ENCODE data around the gene MED13L.
A peak's percentile ranks its signal among the peaks of the same experiment; 100 is the strongest.

Gene MED13L

DNA sequence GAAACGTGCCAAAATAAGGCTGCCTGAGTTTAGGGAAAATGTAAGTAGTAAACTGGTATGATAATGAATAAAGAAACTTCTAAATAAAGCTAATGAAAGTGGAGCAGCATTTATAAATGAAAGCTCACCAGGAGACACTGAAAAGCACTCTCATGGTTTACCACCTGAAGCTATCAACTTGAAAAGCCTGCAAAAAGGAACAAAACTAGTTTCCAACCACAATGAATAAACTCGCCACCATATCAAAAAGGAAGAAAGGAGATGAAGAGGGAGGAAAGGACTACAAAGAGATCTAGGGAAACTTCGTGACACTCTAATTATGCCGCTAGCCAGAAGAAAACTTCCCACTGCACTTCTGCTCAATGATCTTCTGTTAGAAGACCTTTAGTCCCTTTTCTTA, 66.7 kb downstream of the MED13L start:
- DNase-seq (ENCODE audit: low read depth) = no peak

DNA sequence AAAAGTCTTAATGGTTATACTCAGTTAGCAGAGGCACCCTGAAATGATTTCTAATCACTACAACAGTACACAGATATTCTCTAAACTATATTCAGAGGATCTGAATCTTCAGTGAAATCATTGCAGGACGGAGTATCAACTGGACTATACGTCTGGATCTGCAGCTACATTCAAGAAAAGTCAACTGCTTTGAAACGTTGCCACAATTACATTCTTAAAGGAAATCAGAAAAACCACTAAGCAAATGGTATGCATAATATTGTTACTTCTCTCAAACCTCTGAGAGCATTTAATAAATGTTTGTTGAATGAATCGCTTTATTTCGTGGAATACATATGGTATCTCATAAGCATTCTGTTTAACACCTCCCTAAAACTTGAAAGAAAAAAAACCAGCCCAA, 67.4 kb downstream of the MED13L start:
- no peak for DNase-seq (ENCODE audit: low read depth)

DNA sequence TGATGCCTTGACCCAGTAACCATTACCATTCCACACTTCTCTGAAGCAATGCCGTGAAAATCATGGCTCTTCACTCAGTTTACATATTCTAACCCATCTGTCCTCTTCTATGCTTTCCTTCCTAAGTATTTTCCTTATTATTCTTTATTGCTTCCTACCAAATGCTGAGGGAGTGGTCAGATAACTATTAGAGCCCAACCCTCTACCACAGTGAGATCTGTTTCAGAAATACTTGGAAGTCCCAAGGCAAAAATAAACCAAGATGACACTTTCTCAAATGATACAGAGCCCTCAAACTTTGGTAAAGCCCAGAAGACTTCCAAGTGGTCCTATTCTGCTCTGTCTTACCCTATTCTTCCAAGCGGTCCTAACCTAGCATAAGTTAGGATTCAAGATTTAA, 68.0 kb downstream of the MED13L start:
- no peak for DNase-seq (ENCODE audit: low read depth)

DNA sequence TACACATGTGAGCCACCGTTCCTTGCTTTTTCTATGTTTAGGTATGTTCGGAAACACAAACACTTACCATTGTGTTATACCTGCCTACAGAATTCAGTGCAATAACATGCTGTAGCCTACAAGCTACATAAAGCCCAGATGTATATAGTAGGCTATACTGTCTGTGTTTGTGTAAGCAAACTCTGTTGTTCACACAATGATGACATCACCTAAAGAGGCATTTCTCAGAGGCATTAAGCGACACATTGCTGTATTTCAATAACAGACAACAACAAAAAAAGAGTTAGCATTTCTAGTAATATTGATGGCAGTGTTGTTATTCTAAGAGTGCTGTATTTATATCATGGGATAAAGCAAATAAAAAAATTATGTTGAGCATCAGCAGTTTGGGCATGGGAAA, 70.2 kb downstream of the MED13L start:
- DNase-seq (ENCODE audit: low read depth) = no peak

DNA sequence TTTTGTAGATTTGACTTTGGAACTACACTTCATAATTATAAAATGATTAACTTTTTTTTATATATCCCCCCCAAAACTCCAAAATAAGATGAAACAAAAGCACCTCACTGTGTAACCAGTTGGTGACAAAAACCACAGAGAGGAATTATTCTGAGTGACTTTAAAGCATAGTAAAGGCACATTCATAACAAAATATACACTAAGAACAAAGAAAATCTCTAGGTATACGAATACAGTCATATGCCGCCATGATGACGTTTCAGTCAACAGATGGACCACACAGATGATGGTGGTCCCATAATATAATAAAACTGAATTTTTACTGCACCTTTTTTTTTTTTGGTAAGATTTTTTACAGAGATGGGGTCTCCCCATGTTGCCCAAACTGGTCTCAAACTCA, 70.7 kb downstream of the MED13L start:
- DNase-seq (ENCODE audit: low read depth) = no peak

DNA sequence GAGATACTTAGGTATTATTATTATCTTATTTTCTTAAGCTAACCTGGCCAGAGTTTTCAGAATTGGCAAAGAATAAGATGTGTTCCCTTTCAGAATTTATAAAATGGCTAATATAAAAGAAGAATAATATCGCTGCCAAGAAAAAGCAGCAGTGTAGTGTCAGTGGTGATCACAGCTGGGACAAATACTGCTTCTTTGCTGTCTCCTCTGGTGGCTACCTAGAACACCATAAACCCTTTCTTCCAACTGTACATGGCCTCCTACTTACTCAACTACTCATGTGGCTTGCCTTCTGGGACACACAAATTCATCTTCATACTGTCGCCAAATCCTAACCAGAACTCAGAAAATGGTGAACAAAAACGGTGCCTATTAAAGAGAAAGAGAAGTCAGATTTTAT, 72.7 kb downstream of the MED13L start:
- no peak for DNase-seq (ENCODE audit: low read depth)

DNA sequence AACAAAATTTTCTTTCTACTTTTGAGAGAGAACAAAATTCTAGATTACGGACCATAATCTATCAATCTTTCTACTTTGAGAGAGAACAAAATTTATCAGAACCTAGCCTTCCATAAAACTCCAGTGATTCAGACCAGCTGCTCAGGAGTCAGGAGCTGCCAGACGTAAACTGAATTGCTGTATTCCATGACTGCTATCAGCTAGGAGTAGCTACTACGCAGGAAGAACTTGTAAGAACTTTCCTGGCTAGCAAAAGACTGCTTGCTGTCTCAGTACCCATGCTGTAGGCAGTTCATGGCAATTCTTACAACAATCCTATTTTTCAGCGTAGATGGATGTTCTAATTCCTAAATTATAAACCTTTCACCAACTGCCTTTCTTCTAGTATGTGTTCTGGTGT, 73.3 kb downstream of the MED13L start:
- no peak for DNase-seq (ENCODE audit: low read depth)

DNA sequence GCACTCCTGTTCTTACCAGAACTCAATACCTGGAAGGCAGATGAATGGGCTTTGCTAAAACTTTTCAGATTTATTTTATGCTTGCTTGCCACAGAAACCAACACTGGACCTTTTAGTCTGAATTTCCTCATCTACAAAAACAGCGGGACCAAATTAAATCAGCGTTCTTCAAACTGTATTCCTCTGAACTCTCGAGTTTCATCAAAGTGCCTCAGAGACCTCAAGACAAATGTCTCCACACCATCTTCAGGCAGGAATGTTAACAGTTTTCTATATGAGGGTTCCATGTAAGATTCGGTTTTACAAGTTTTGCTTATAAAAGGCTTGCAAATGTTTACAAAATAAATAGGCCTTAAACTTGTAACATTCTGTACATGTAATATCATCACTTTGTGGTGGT, 74.6 kb downstream of the MED13L start:
- DNase-seq (ENCODE audit: low read depth) = no peak

DNA sequence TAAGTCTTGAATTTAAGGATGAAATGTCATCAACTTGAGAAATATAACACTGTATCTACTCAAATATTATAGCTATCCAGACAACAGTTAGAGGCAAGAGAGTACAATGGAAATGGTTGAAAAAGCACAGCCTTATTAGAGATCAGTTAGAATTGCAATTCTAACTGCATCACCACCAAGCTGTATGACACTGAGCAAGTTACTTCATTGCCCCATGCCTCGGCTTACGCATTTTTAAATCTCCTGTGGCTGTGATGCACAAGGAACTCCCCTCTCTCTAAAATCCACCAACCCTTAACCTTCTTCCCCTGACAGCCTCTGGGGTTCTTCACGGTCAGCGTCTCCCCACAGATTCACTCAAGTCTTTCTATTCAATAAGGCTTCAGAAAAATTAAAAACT, 75.1 kb downstream of the MED13L start:
- no peak for DNase-seq (ENCODE audit: low read depth)

DNA sequence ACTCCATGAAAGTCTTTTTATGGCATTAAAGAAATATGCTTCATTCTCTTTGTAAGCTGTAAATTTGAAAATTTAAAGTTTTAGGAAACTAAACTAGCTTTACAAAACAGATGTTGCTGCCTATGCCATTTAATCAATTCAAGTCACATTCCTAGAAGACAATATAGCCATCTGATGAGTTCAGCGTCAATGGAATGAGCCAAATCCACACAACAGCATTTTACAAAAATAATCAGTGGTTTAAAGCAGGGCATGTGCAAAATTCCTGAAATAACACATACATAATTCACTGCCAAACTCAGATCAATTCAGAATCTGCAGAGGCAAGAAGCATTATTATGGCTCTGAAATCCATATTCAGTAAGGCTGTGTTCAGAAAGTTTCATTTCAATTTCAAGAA, 75.6 kb downstream of the MED13L start:
- no peak for DNase-seq (ENCODE audit: low read depth)

DNA sequence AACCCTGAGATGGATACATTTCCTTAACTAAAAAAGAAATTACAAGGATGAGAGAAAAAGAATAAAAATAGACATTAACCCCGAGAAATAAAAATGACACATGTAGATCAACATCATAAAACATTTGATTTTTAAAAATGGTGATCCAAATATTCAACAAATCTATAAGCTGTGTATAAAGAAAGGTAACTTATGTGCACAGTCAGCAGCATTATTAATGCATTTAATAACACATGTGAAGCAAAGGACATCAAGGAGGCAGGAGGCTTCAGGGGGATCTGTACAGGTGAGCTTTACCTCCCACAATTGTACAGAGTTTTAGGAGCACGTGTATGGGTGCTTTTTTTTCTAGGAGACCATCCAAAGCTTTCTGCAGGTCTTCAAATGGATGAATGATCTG, 76.1 kb downstream of the MED13L start:
- DNase-seq (ENCODE audit: low read depth) = no peak

DNA sequence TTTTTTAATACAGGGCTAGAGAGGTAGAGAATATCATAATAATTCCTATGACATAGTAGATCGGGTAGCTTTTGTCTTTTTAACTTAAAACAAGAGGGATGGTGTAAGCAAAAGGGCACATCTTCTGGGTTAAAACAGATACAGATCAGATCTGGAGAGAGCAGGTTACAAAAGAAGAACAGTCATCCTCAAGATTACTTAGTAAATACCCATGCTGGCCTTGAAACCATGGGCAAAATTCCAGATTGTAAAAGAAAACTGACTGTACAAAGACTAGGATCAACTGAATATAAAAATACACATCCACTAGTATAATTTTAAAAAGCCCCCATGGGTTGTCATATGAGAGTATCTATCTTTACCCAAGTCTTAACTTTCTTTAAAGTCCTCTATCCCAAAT, 76.7 kb downstream of the MED13L start:
- DNase-seq (ENCODE audit: low read depth) = no peak

DNA sequence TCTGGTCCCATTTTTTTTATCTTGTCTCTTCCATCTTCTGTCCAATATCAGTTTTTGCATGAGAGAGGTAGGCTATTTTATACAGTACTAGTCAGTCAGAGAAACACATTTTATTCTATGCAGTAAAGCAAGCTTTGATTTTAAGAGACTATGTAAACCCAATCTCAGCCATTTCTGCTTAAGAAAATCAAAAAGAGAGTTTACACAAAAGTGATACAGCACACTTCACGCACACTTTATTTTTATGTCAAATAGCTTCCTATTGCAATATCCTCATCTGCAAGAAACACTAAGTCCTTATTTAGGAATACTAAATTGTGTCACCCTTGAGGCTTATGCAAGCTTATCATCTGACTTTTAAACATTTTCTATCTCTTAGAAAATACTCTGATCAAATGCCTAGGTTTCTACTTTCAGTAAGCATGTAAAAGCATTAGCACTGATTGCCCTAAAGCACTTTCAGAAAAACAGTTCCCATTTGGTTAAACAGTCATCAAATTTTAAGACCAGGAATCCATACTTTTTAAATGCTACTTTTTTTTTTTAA, 78.3 kb downstream of the MED13L start:
- no peak for DNase-seq (ENCODE audit: low read depth)

DNA sequence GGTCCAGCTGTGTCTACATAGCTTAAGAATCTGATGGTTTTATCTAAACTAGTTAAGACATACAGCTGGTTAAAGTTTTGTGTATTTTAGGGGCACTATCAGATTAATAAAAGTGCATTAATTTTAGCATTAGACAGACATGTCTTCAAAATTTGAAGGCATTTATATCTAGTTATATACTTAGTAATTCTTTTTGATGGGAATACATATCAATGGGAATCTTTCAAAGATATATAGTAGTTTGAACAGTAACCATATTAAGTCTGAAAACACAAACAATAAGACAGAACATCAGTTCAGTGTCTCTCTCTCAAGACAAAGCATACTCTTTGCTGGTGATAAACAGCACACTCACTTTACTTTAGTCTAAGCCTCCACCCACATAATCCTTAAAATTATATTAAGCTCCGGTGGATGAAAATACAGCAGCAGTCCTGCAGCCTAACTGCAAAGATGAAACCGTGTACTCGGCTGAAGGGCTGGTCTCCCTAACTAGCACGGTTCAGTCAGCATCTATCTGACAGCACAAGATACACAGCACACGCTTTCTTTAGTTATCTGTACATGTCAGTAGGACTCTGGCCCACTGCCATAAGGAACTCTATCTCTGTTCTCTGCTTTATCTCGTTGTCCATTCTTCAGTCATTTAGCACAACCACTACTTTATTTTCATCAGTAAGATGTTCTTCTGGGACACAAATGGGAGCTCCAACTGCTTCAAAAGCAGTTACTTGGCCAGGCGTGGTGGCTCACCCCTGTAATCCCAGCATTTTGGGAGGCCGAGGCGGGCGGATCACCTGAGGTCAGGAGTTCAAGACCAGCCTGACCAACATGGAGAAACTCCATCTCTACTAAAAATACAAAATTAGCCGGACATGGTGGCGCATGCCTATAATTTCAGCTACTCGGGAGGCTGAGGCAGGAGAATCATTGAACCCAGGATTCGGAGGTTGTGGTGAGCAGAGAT, 80.5 kb downstream of the MED13L start:
- DNase-seq (ENCODE audit: low read depth) = no peak

DNA sequence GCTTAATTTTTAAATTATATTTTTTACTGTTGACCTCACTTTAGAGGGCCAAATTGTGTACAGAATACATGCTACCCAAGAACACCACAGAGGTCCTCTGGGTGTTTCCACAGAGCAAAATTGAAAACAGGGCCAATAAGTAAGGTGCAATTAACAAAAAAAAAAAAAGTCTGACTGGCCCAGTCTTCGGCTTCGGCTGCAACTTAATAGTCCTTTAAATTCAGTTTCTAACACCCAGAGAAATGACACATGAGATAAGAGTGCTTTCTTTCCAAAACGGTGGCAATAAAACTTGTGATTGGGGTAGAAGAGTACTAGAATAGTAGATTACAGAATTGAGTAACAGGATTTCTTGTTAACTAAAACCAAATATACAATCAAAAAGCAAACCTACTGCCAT, 81.3 kb downstream of the MED13L start:
- DNase-seq (ENCODE audit: low read depth) = no peak

DNA sequence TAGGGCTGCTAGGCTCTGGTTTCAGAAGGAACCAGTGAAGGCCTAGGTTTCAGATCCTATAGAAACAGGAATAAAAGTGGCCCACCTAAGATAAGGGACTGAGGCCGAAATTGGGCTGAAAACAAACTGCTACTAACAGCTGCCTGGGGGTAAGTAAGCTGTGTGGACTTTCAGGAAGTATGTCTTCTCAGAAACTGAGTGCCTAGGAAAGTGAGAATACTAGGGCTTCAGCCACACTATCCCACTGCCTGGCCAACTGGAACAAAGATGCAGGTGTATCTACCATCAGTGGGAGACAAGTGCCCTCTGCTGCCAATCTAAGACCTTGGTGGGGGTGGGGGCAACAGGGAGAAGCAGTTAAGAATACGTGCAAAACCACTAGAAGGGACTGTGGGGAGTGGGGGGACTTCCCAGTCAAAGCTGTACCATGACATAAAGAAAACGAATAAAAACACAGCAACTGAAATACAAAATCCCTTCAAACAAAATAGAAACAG, 82.5 kb downstream of the MED13L start:
- peak; percentile 44 for DNase-seq (ENCODE audit: low read depth)

DNA sequence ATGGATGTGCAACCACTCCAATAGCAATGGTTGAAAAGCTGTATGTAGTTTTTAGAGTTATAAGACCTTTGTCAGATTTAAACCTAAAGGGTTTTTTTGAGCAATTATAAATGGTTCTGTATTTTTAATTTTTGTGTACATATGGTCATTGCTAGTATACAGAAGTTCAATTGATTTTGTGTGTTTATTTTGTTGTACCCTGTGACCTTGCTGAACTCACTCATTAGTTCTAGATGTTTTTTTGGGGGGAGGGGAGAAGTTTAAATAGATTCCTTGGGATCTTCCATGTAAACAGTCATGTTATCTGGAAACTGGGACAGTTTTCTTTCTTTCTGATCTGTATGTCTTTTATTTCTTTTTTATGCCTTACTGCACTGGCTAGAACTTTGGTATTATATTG, 87.8 kb downstream of the MED13L start:
- DNase-seq (ENCODE audit: low read depth) = no peak

DNA sequence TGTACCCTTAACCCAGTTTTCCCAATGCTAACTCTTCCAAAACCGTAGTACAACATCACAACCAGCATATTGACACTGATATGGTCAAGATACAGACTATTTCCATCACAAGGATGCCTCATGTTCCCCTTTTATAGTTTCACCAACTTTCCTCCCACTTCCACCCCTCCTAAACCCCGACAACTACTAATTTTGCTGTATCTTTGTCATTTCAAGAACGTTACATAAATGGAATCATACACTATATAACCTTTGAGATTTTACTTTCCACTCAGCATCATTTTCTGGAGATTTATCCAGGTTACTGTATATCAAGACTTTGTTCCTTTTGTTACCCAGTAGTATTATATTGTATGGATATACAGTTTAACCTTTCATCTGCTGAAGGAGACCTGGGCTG, 88.9 kb downstream of the MED13L start:
- DNase-seq (ENCODE audit: low read depth) = no peak

DNA sequence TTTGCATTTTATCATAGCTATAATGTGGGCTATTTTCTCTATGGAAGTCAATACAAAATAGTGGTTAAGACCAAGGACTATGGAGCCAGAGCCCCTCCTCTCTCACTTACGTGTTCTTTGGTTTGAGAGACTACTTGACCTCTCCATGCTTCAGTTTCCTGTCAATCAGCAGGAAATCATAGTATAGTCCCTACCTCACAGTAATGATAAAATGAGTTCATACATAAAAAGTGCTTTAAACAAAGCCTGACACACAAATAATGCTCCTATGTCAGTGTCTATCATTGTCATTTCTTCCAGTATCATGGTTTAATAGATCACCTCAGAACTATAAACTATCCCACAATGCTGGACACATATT, 90.4 kb downstream of the MED13L start:
- no peak for DNase-seq (ENCODE audit: low read depth)

DNA sequence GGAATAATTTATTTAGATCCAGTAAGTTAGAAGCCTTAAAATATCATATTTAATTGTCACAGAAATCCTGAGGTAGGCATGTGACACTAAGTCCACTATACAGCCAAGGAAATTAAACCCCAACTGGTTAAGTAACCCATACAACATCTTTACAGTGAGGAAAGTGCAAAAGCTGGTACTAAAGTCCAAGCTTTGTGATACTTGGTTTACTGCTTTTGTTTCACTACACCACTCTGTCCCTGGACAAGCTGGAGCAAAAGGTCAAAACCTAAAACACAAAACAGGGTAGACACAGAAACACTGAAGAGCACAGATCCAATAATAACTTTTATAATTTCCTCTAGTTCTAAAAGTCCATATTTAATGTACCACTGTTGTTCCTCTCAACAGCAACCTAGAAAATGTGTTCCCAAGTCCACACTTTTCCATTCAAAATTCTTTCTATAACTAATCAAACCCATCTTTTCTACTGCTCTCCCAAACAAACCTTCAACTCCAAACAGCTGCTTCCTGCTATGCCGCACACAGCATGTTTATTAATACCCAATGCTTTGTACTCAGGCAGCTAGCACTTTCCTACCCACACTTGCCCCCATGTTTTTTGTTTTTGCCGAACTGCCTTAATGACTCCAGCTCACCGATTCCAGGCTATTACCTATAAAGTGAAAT, 90.9 kb downstream of the MED13L start:
- DNase-seq (ENCODE audit: low read depth) = no peak

DNA sequence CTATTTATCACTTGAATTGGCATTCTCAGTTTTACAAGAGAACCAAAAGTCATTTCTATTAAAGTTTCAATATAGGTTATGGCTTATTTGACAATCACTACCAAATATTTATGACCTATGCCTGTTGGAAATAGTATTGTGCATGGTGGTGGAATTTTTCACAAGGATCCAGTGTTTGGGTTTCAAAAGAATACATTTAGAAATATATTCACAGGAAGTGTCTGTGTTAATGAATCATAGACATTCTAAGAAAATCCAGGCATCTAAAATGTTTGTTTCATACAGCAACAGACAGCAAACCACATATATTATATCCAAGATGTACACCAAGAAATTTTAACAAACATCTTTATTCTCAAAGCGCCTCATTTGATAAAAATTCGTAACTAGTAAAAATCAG, 92.7 kb downstream of the MED13L start:
- DNase-seq (ENCODE audit: low read depth) = no peak

DNA sequence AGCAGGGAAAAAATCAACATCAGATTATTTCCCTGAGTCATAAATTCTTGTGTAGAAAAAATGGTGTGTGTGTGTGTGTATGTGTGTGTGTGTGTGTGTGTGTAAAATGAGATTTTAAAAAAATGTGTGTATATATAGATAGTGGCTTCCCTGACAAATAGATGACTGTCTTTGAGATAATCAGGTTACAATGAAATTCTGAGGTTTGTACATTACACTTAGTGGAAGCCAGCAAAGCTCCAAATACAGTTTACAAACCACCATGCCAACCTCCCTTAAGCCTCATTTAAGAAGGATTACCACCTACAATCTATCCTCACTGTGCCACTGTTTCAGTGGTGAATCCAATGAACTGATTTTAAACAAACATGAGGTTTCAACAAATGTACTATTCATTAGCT, 93.8 kb downstream of the MED13L start:
- DNase-seq (ENCODE audit: low read depth) = no peak

DNA sequence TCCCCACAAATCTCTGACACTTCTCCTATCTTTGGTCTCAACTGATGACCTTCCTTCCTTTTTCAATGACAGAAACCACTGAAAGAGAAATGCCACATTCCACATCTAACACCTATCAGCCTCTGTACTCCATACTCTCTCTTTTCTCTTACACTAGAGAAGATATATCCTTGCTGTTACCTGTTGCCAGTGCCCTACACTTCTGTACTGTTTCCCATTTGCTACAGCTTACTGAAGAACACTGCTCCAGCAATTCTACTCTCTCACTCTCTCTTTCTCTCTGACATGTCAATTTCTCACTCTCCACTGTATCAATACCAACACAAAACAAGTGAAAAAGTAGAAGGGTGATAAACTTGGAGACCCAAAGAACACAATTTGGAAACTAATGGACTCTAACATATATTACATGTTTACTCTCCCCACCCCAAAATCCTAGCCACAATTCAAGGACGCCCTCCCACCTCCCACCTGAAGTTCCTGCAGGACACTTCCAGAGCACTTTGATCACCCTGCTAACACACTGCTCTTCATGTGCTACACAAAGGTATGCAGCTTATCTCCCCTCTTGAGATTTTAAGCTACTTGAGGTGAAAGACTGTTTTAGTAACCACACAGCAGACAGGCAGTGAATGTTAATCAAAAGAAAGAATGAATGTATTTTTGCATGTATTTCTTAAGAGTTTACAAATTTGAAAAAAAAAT, 95.0 kb downstream of the MED13L start:
- no peak for DNase-seq (ENCODE audit: low read depth)
